Bronchial epithelial cell (primary cell): ENCODE results near the gene DBF4. TPM values are rescaled to one million over a fixed set of nuclear protein-coding genes. Genes with fewer than 3 reads are reported as not detected.
"Not testable (repeated sequence)": the region's sequence is repeated elsewhere in the genome, so short reads cannot be mapped to it uniquely, and the experiment has no call there.

ENCODE experiments used
- DNase-seq: peaks from one replicate; pipeline ENCODE4 v3.0.0-alpha.2; 2010; ENCODE audit warnings: low read depth
- FAIRE-seq: peaks from 2 replicates; lab custom pipeline; 2011; peaks lifted over from hg19 to GRCh38; lab: Jason Lieb, UNC
- H3K27me3 ChIP-seq: 2 replicates; pipeline ENCODE4 v1.5.1; 2011; ENCODE audit warnings: low read length; ENCODE audit not compliant: control insufficient read depth, insufficient read depth
- H3K36me3 ChIP-seq: 2 replicates; pipeline ENCODE4 v1.5.1; 2011; ENCODE audit warnings: low read length; ENCODE audit not compliant: control insufficient read depth, insufficient read depth
- H3K4me3 ChIP-seq: 2 replicates; pipeline ENCODE4 v1.5.1; 2011; ENCODE audit warnings: mild to moderate bottlenecking, low read depth, low read length, control low read depth
- CTCF ChIP-seq: IDR thresholded peaks from 2 replicates; pipeline ENCODE4 v1.5.1; 2011; ENCODE audit warnings: mild to moderate bottlenecking, moderate library complexity, low read length, control low read depth, inconsistent platforms; ENCODE audit not compliant: insufficient read depth, severe bottlenecking
- total RNA-seq: library from RNA; depleted of rRNA; stranded (reverse); fragments of >200 nt; gene quantifications from 2 replicates; pipeline ENCODE4 v1.2.1, GENCODE V29; 2014

Gene DBF4
- 5.8 and 9.7 TPM in 2 replicates for total RNA-seq

- Histone ChIP-seq H3K36me3 (no peaks in the 10 kb centered on the region), H3K4me3 (peak within 1 kb of the TSS; percentile 87), H3K27me3 (no peaks in the 10 kb centered on the region)
- DNase-seq (peak; percentile 92), FAIRE-seq (no peak)
- TF ChIP-seq CTCF: no peak
These were observed at the start of gene DBF4, which contains the start of gene SLC25A40 for GRCh38 chr7:87876040-87876868. DBF4 (plus strand) TSS chr7:87876493; CDS start chr7:87876733, 240 bp downstream. SLC25A40 (minus strand) TSS chr7:87876360; CDS start chr7:87858727, 17,633 bp downstream.

- H3K36me3 ChIP-seq, H3K27me3 ChIP-seq, FAIRE-seq, DNase-seq, H3K4me3 ChIP-seq: not testable (repeated sequence)
These were observed 47.9 kb upstream of the DBF4 start for GRCh38 chr7:87828383-87828782.

GRCh38 chr7:87831097-87831496 is 45.2 kb upstream of the DBF4 start:
- no peak for DNase-seq
- Histone ChIP-seq H3K36me3 (no peaks in the 10 kb centered on the region), H3K27me3 (no peaks in the 10 kb centered on the region), H3K4me3 (no peak overlapping the region)
- FAIRE-seq: no peak
- TF ChIP-seq CTCF: no peak

GRCh38 chr7:87833130-87833529 is 43.2 kb upstream of the DBF4 start:
- no peak overlapping the region for H3K4me3 ChIP-seq
- no peak for FAIRE-seq
- no peaks in the 10 kb centered on the region for H3K27me3 ChIP-seq
- DNase-seq: peak; percentile 35
- no peak for TF ChIP-seq CTCF
- no peaks in the 10 kb centered on the region for H3K36me3 ChIP-seq

GRCh38 chr7:87837597-87837996 is 38.7 kb upstream of the DBF4 start:
- no peaks in the 10 kb centered on the region for H3K27me3 ChIP-seq
- FAIRE-seq (no peak), DNase-seq (no peak)
- no peak for TF ChIP-seq CTCF
- no peaks in the 10 kb centered on the region for H3K36me3 ChIP-seq
- H3K4me3 ChIP-seq: no peak overlapping the region

- Histone ChIP-seq H3K4me3 (no peak overlapping the region), H3K27me3 (no peaks in the 10 kb centered on the region), H3K36me3 (no peaks in the 10 kb centered on the region)
- DNase-seq (no peak), FAIRE-seq (no peak)
- no peak for TF ChIP-seq CTCF
These were observed 25.3 kb upstream of the DBF4 start for GRCh38 chr7:87850836-87851593.
